ENCODE measurements around the gene SMAD6.

GRCh38 chr15:66673410-66674322, 28.4 kb upstream of the SMAD6 start:
- no peak for TF ChIP-seq CTCF (IDR thresholded peaks at IDR 0.05 in 2 of 3, conservative IDR thresholded peaks at IDR 0.05 in 1 of 3; ENCODE audit: control insufficient read depth in 2 of 3, extremely low read depth in 1 of 3, insufficient read depth in 1 of 3, low read depth in 3 of 3, low read length in 3 of 3)
- TF ChIP-seq RFX5 (IDR thresholded peaks at IDR 0.05; ENCODE audit: low read depth, low read length) = no peak

Measured in GM12878 (cell line).